ENCODE data around the gene PAGR1. TPM values are rescaled to one million over a fixed set of nuclear protein-coding genes. Genes with fewer than 3 reads are reported as not detected.

The PAGR1 gene
- total and polyA plus RNA-seq, 2 experiments from 2014 or later = 39.3 to 53.4 TPM

DNA sequence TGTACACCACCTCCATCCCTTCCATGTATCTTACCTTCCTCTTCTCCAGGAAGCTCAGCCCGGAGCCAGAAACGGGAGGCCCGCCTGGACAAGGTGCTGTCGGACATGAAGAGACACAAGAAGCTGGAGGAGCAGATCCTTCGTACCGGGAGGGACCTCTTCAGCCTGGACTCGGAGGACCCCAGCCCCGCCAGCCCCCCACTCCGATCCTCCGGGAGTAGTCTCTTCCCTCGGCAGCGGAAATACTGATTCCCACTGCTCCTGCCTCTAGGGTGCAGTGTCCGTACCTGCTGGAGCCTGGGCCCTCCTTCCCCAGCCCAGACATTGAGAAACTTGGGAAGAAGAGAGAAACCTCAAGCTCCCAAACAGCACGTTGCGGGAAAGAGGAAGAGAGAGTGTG lies 3.6 kb downstream of the PAGR1 start:
- H3K36me3 ChIP-seq (replicated peaks; ENCODE audit: insufficient read depth, low read depth) = no peaks in the 10 kb centered on the region
- peaks cover 54% of the 10 kb centered on the region for H3K4me1 ChIP-seq (ENCODE audit: insufficient read depth)
- H3K4me2 ChIP-seq = peak overlapping the region; percentile 83
- no peaks in the 10 kb centered on the region for H3K9me2 ChIP-seq (replicated peaks; ENCODE audit: insufficient read depth)
- 76% methylated on average over 9 of the region's 15 CpGs for WGBS (ENCODE audit: low lambda C conversion rate, missing lambda C conversion rate)
- TF ChIP-seq EZH2phosphoT487 (IDR thresholded peaks at IDR 0.05; ENCODE audit: low read depth, severe bottlenecking, unreplicated experiment) = no peak
- TF ChIP-seq, protein P1, sequence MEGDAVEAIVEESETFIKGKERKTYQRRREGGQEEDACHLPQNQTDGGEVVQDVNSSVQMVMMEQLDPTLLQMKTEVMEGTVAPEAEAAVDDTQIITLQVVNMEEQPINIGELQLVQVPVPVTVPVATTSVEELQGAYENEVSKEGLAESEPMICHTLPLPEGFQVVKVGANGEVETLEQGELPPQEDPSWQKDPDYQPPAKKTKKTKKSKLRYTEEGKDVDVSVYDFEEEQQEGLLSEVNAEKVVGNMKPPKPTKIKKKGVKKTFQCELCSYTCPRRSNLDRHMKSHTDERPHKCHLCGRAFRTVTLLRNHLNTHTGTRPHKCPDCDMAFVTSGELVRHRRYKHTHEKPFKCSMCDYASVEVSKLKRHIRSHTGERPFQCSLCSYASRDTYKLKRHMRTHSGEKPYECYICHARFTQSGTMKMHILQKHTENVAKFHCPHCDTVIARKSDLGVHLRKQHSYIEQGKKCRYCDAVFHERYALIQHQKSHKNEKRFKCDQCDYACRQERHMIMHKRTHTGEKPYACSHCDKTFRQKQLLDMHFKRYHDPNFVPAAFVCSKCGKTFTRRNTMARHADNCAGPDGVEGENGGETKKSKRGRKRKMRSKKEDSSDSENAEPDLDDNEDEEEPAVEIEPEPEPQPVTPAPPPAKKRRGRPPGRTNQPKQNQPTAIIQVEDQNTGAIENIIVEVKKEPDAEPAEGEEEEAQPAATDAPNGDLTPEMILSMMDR (IDR thresholded peaks at IDR 0.05; ENCODE audit: poor library complexity) = peak; percentile 25
- H3K9me3 ChIP-seq (ENCODE audit: low read depth) = no peaks in the 10 kb centered on the region
- DNase-seq (ENCODE audit: low spot score) = no peak
- no peak overlapping the region for H3K4me3 ChIP-seq
- H3K27me3 ChIP-seq = no peaks in the 10 kb centered on the region
- peak overlapping the region; percentile 90 for H3K27ac ChIP-seq
- no peak overlapping the region for H2AFZ ChIP-seq
- peaks cover 3% of the 10 kb centered on the region for H4K20me1 ChIP-seq (ENCODE audit: insufficient read depth, poor library complexity, severe bottlenecking)
- peaks cover 64% of the 10 kb centered on the region for H3K79me2 ChIP-seq

GRCh38 chr16:29820271-29820701 lies 4.3 kb downstream of the PAGR1 start, which contains the start of gene MVP:
Gene MVP (plus strand): TSS chr16:29820462. CDS start chr16:29830550, 10,088 bp downstream.
- Histone ChIP-seq H3K79me2 (peaks cover 66% of the 10 kb centered on the region), H3K4me2 (peak within 1 kb of the TSS; percentile 83), H3K27ac (peak within 1 kb of the TSS; percentile 90), H3K4me3 (peak within 1 kb of the TSS; percentile 48), H3K9me2 (replicated peaks; ENCODE audit: insufficient read depth) (no peaks in the 10 kb centered on the region), H2AFZ (no peak within 1 kb of the TSS), H3K9me3 (ENCODE audit: low read depth) (no peaks in the 10 kb centered on the region), H4K20me1 (ENCODE audit: insufficient read depth, poor library complexity, severe bottlenecking) (peaks cover 3% of the 10 kb centered on the region), H3K27me3 (no peaks in the 10 kb centered on the region), H3K36me3 (replicated peaks; ENCODE audit: insufficient read depth, low read depth) (no peaks in the 10 kb centered on the region), H3K4me1 (ENCODE audit: insufficient read depth) (peaks cover 52% of the 10 kb centered on the region)
- TF ChIP-seq EZH2 (IDR thresholded peaks at IDR 0.05; ENCODE audit: borderline replicate concordance) (no peak), EZH2phosphoT487 (IDR thresholded peaks at IDR 0.05; ENCODE audit: low read depth, severe bottlenecking, unreplicated experiment) (no peak)
- TF ChIP-seq, protein P1 (IDR thresholded peaks at IDR 0.05; ENCODE audit: poor library complexity) = no peak
- peak; percentile 86 for DNase-seq (ENCODE audit: low spot score)
- WGBS (ENCODE audit: low lambda C conversion rate, missing lambda C conversion rate) = 2% methylated on average over 4 of the region's 4 CpGs

- Histone ChIP-seq H3K27me3 (no peaks in the 10 kb centered on the region), H3K36me3 (replicated peaks; ENCODE audit: insufficient read depth, low read depth) (no peaks in the 10 kb centered on the region), H3K79me2 (peaks cover 72% of the 10 kb centered on the region), H2AFZ (no peak overlapping the region), H3K4me2 (peak overlapping the region; percentile 83), H4K20me1 (ENCODE audit: insufficient read depth, poor library complexity, severe bottlenecking) (peaks cover 3% of the 10 kb centered on the region), H3K9me2 (replicated peaks; ENCODE audit: insufficient read depth) (no peaks in the 10 kb centered on the region), H3K27ac (peak overlapping the region; percentile 90), H3K4me1 (ENCODE audit: insufficient read depth) (peaks cover 59% of the 10 kb centered on the region), H3K4me3 (peak overlapping the region; percentile 48), H3K9me3 (ENCODE audit: low read depth) (no peaks in the 10 kb centered on the region)
- WGBS (ENCODE audit: low lambda C conversion rate, missing lambda C conversion rate) = 68% methylated on average over 11 of the region's 11 CpGs
- TF ChIP-seq, protein P1 (IDR thresholded peaks at IDR 0.05; ENCODE audit: poor library complexity) = no peak
- TF ChIP-seq EZH2 (IDR thresholded peaks at IDR 0.05; ENCODE audit: borderline replicate concordance) (no peak), EZH2phosphoT487 (IDR thresholded peaks at IDR 0.05; ENCODE audit: low read depth, severe bottlenecking, unreplicated experiment) (no peak)
- DNase-seq (ENCODE audit: low spot score) = no peak
These were observed 5.0 kb downstream of the PAGR1 start for GRCh38 chr16:29820730-29821642.
